ENCODE data around the gene STK11.

The STK11 gene

GRCh38 chr19:1231729-1232637, 26.4 kb downstream of the STK11 start:
- peaks cover 0 to 18% (median 0%) of the 10 kb centered on the region in 5 experiments for H3K27me3 ChIP-seq (replicated peaks in 2 of 5; ENCODE audit: control insufficient read depth in 4 of 5, insufficient read depth in 5 of 5, low read length in 4 of 5)
- no peak for DNase-seq
- no peak overlapping the region for H3K4me3 ChIP-seq (ENCODE audit: control insufficient read depth in 1 of 7, extremely low read depth in 1 of 7, insufficient read depth in 4 of 7, low read depth in 2 of 7, low read length in 6 of 7)
- H3K9me3 ChIP-seq (ENCODE audit: control extremely low read depth in 1 of 5, control insufficient read depth in 4 of 5, insufficient read depth in 2 of 5, low read depth in 1 of 5, low read length in 4 of 5): no peaks in the 10 kb centered on the region
- no peak overlapping the region for H3K27ac ChIP-seq (ENCODE audit: insufficient read depth in 1 of 2, low read depth in 1 of 2, low read length in 2 of 2, poor library complexity in 1 of 2, severe bottlenecking in 2 of 2)
- 88% methylated on average over 14 of the region's 15 CpGs for WGBS (ENCODE audit: insufficient coverage)
- peaks cover 0 to 16% (median 7%) of the 10 kb centered on the region in 4 experiments for H3K4me1 ChIP-seq (ENCODE audit: control extremely low read depth in 1 of 4, control insufficient read depth in 4 of 4, insufficient read depth in 4 of 4, low read length in 3 of 4)
- ChIA-PET POLR2A (no interaction called here), CTCF (interaction anchor here (1.2 kb wide), 1 partner anchor 11 kb away, joined by 6 read pairs; no protein-coding TSS in a partner anchor)
- peaks cover 2 to 13% (median 7%) of the 10 kb centered on the region in 4 experiments for H3K36me3 ChIP-seq (ENCODE audit: control insufficient read depth in 4 of 4, insufficient read depth in 4 of 4, low read length in 3 of 4)

- WGBS (ENCODE audit: insufficient coverage): 51% methylated on average over 12 of the region's 15 CpGs
- Histone ChIP-seq H3K4me3 (ENCODE audit: control insufficient read depth in 1 of 7, extremely low read depth in 1 of 7, insufficient read depth in 4 of 7, low read depth in 2 of 7, low read length in 6 of 7) (no peak overlapping the region), H3K4me1 (ENCODE audit: control extremely low read depth in 1 of 4, control insufficient read depth in 4 of 4, insufficient read depth in 4 of 4, low read length in 3 of 4) (peaks cover 0 to 22% (median 13%) of the 10 kb centered on the region in 4 experiments), H3K27ac (ENCODE audit: insufficient read depth in 1 of 2, low read depth in 1 of 2, low read length in 2 of 2, poor library complexity in 1 of 2, severe bottlenecking in 2 of 2) (no peak overlapping the region), H3K36me3 (ENCODE audit: control insufficient read depth in 4 of 4, insufficient read depth in 4 of 4, low read length in 3 of 4) (peaks cover 0 to 6% (median 2%) of the 10 kb centered on the region in 4 experiments), H3K9me3 (ENCODE audit: control extremely low read depth in 1 of 5, control insufficient read depth in 4 of 5, insufficient read depth in 2 of 5, low read depth in 1 of 5, low read length in 4 of 5) (no peaks in the 10 kb centered on the region), H3K27me3 (replicated peaks in 2 of 5; ENCODE audit: control insufficient read depth in 4 of 5, insufficient read depth in 5 of 5, low read length in 4 of 5) (peaks cover 0 to 24% (median 0%) of the 10 kb centered on the region in 5 experiments)
- DNase-seq: peak in 1 of 3 donors; percentile 50
- ChIA-PET CTCF (interaction anchor here (1.2 kb wide), 1 partner anchor 11 kb away, joined by 6 read pairs; no protein-coding TSS in a partner anchor), POLR2A (no interaction called here)
Observed at GRCh38 chr19:1232652-1233072, 27.1 kb downstream of the STK11 start.

GRCh38 chr19:1233115-1233667, 27.6 kb downstream of the STK11 start:
- no peaks in the 10 kb centered on the region for H3K9me3 ChIP-seq (ENCODE audit: control extremely low read depth in 1 of 5, control insufficient read depth in 4 of 5, insufficient read depth in 2 of 5, low read depth in 1 of 5, low read length in 4 of 5)
- ChIA-PET POLR2A (no interaction called here), CTCF (interaction anchor here (1.2 kb wide), 1 partner anchor 12 kb away, joined by 6 read pairs; no protein-coding TSS in a partner anchor)
- DNase-seq: no peak
- no peak overlapping the region for H3K4me3 ChIP-seq (ENCODE audit: control insufficient read depth in 1 of 7, extremely low read depth in 1 of 7, insufficient read depth in 4 of 7, low read depth in 2 of 7, low read length in 6 of 7)
- 92% methylated on average over 16 of the region's 24 CpGs for WGBS (ENCODE audit: insufficient coverage)
- peaks cover 0 to 1% (median under 1%) of the 10 kb centered on the region in 4 experiments for H3K36me3 ChIP-seq (ENCODE audit: control insufficient read depth in 4 of 4, insufficient read depth in 4 of 4, low read length in 3 of 4)
- H3K27ac ChIP-seq (ENCODE audit: insufficient read depth in 1 of 2, low read depth in 1 of 2, low read length in 2 of 2, poor library complexity in 1 of 2, severe bottlenecking in 2 of 2): no peak overlapping the region
- H3K4me1 ChIP-seq (ENCODE audit: control extremely low read depth in 1 of 4, control insufficient read depth in 4 of 4, insufficient read depth in 4 of 4, low read length in 3 of 4): peaks cover 0 to 24% (median 16%) of the 10 kb centered on the region in 4 experiments
- peaks cover 0 to 26% (median 0%) of the 10 kb centered on the region in 5 experiments for H3K27me3 ChIP-seq (replicated peaks in 2 of 5; ENCODE audit: control insufficient read depth in 4 of 5, insufficient read depth in 5 of 5, low read length in 4 of 5)

GRCh38 chr19:1234051-1234954, 28.7 kb downstream of the STK11 start:
- Histone ChIP-seq H3K27ac (ENCODE audit: insufficient read depth in 1 of 2, low read depth in 1 of 2, low read length in 2 of 2, poor library complexity in 1 of 2, severe bottlenecking in 2 of 2) (no peak overlapping the region), H3K27me3 (replicated peaks in 2 of 5; ENCODE audit: control insufficient read depth in 4 of 5, insufficient read depth in 5 of 5, low read length in 4 of 5) (peaks cover 0 to 34% (median 2%) of the 10 kb centered on the region in 5 experiments), H3K9me3 (ENCODE audit: control extremely low read depth in 1 of 5, control insufficient read depth in 4 of 5, insufficient read depth in 2 of 5, low read depth in 1 of 5, low read length in 4 of 5) (no peaks in the 10 kb centered on the region), H3K4me1 (ENCODE audit: control extremely low read depth in 1 of 4, control insufficient read depth in 4 of 4, insufficient read depth in 4 of 4, low read length in 3 of 4) (peaks cover 0 to 30% (median 21%) of the 10 kb centered on the region in 4 experiments), H3K36me3 (ENCODE audit: control insufficient read depth in 4 of 4, insufficient read depth in 4 of 4, low read length in 3 of 4) (no peaks in the 10 kb centered on the region), H3K4me3 (ENCODE audit: control insufficient read depth in 1 of 7, extremely low read depth in 1 of 7, insufficient read depth in 4 of 7, low read depth in 2 of 7, low read length in 6 of 7) (no peak overlapping the region)
- ChIA-PET POLR2A (no interaction called here), CTCF (interaction anchor here (1.2 kb wide), 1 partner anchor 8 kb away, joined by 4 read pairs; no protein-coding TSS in a partner anchor)
- DNase-seq: no peak
- WGBS (ENCODE audit: insufficient coverage): 96% methylated on average over 38 of the region's 45 CpGs

GRCh38 chr19:1234955-1235380, 29.4 kb downstream of the STK11 start:
- no peak for DNase-seq
- H3K4me3 ChIP-seq (ENCODE audit: control insufficient read depth in 1 of 7, extremely low read depth in 1 of 7, insufficient read depth in 4 of 7, low read depth in 2 of 7, low read length in 6 of 7): no peak overlapping the region
- no peaks in the 10 kb centered on the region for H3K36me3 ChIP-seq (ENCODE audit: control insufficient read depth in 4 of 4, insufficient read depth in 4 of 4, low read length in 3 of 4)
- ChIA-PET CTCF (interaction anchor here (1.2 kb wide), 1 partner anchor 9 kb away, joined by 4 read pairs; no protein-coding TSS in a partner anchor), POLR2A (no interaction called here)
- H3K27ac ChIP-seq (ENCODE audit: insufficient read depth in 1 of 2, low read depth in 1 of 2, low read length in 2 of 2, poor library complexity in 1 of 2, severe bottlenecking in 2 of 2): no peak overlapping the region
- 94% methylated on average over 43 of the region's 43 CpGs for WGBS (ENCODE audit: insufficient coverage)
- H3K9me3 ChIP-seq (ENCODE audit: control extremely low read depth in 1 of 5, control insufficient read depth in 4 of 5, insufficient read depth in 2 of 5, low read depth in 1 of 5, low read length in 4 of 5): no peaks in the 10 kb centered on the region
- peaks cover 0 to 35% (median 26%) of the 10 kb centered on the region in 4 experiments for H3K4me1 ChIP-seq (ENCODE audit: control extremely low read depth in 1 of 4, control insufficient read depth in 4 of 4, insufficient read depth in 4 of 4, low read length in 3 of 4)
- H3K27me3 ChIP-seq (replicated peaks in 2 of 5; ENCODE audit: control insufficient read depth in 4 of 5, insufficient read depth in 5 of 5, low read length in 4 of 5): peaks cover 0 to 34% (median 2%) of the 10 kb centered on the region in 5 experiments

GRCh38 chr19:1235625-1236538, 30.3 kb downstream of the STK11 start:
- H3K36me3 ChIP-seq (ENCODE audit: control insufficient read depth in 4 of 4, insufficient read depth in 4 of 4, low read length in 3 of 4): no peaks in the 10 kb centered on the region
- peaks cover 0 to 42% (median 34%) of the 10 kb centered on the region in 4 experiments for H3K4me1 ChIP-seq (ENCODE audit: control extremely low read depth in 1 of 4, control insufficient read depth in 4 of 4, insufficient read depth in 4 of 4, low read length in 3 of 4)
- ChIA-PET POLR2A (no interaction called here), CTCF (interaction anchor here (0.5 kb wide), 1 partner anchor 18 kb away, joined by 3 read pairs; no protein-coding TSS in a partner anchor)
- no peak overlapping the region for H3K4me3 ChIP-seq (ENCODE audit: control insufficient read depth in 1 of 7, extremely low read depth in 1 of 7, insufficient read depth in 4 of 7, low read depth in 2 of 7, low read length in 6 of 7)
- DNase-seq: no peak
- no peak overlapping the region for H3K27ac ChIP-seq (ENCODE audit: insufficient read depth in 1 of 2, low read depth in 1 of 2, low read length in 2 of 2, poor library complexity in 1 of 2, severe bottlenecking in 2 of 2)
- WGBS (ENCODE audit: insufficient coverage): 89% methylated on average over 28 of the region's 39 CpGs
- peaks cover 0 to 34% (median 2%) of the 10 kb centered on the region in 5 experiments for H3K27me3 ChIP-seq (replicated peaks in 2 of 5; ENCODE audit: control insufficient read depth in 4 of 5, insufficient read depth in 5 of 5, low read length in 4 of 5)
- H3K9me3 ChIP-seq (ENCODE audit: control extremely low read depth in 1 of 5, control insufficient read depth in 4 of 5, insufficient read depth in 2 of 5, low read depth in 1 of 5, low read length in 4 of 5): no peaks in the 10 kb centered on the region
